Measurements from ENCODE around the gene DHRS7. TPM values are rescaled to one million over a fixed set of nuclear protein-coding genes. Genes with fewer than 3 reads are reported as not detected.

Gene DHRS7
- total RNA-seq: 34.2 TPM
- long read RNA-seq, transcript DHRS7-209 (7 exons, 1,322 nt): major isoform, 75 of 77 reads
- long read RNA-seq, partial matches to known transcripts: 1 of 77 reads
- long read RNA-seq, other reads (novel, unspliced or antisense): 1 of 77 reads

GRCh38 chr14:60164712-60165546 is at the start of gene DHRS7:
Gene DHRS7 (minus strand): TSS chr14:60165398. CDS start chr14:60165309, 89 bp downstream.
- peak; percentile 100 for ATAC-seq
- DNase-seq: peak; percentile 94
- intact Hi-C loops (cut with micrococcal nuclease): no loop called here

- ATAC-seq: no peak
- intact Hi-C loops (cut with micrococcal nuclease): no loop called here
- DNase-seq: no peak
These were observed 49.4 kb upstream of the DHRS7 start for GRCh38 chr14:60214415-60215126.

- ATAC-seq: no peak
- intact Hi-C loops (cut with micrococcal nuclease): no loop called here
- no peak for DNase-seq
These were observed 48.8 kb upstream of the DHRS7 start for GRCh38 chr14:60214003-60214402.

- intact Hi-C loops (cut with micrococcal nuclease): no loop called here
- ATAC-seq: no peak
- DNase-seq: no peak
These were observed 47.5 kb upstream of the DHRS7 start for GRCh38 chr14:60212503-60213371.

GRCh38 chr14:60211153-60211552 is 46.0 kb upstream of the DHRS7 start:
- ATAC-seq: no peak
- no peak for DNase-seq
- intact Hi-C loops (cut with micrococcal nuclease): no loop called here

GRCh38 chr14:60210703-60211102 is 45.5 kb upstream of the DHRS7 start:
- intact Hi-C loops (cut with micrococcal nuclease): no loop called here
- ATAC-seq (no peak), DNase-seq (no peak)

GRCh38 chr14:60206837-60207533 is 41.8 kb upstream of the DHRS7 start:
- DNase-seq (no peak), ATAC-seq (no peak)
- intact Hi-C loops (cut with micrococcal nuclease): no loop called here

GRCh38 chr14:60206249-60206670 is 41.1 kb upstream of the DHRS7 start:
- ATAC-seq: peak; percentile 18
- intact Hi-C loops (cut with micrococcal nuclease): no loop called here
- no peak for DNase-seq

- ATAC-seq (peak; percentile 73), DNase-seq (no peak)
- intact Hi-C loops (cut with micrococcal nuclease): no loop called here
These were observed 39.9 kb upstream of the DHRS7 start for GRCh38 chr14:60204843-60205774.

- intact Hi-C loops (cut with micrococcal nuclease): no loop called here
- ATAC-seq: peak; percentile 48
These were observed 39.1 kb upstream of the DHRS7 start for GRCh38 chr14:60204104-60204842.

GRCh38 chr14:60199321-60199720 is 34.1 kb upstream of the DHRS7 start:
- intact Hi-C loops (cut with micrococcal nuclease): loop anchor here (10.0 kb wide), 1 partner anchor 355 kb away; no protein-coding TSS in a partner anchor
- DNase-seq: no peak
- ATAC-seq: no peak

More at GRCh38 chr14:60204104-60204842, 39.1 kb upstream of the DHRS7 start:
- DNase-seq: no peak

- ATAC-seq (no peak), DNase-seq (no peak)
- intact Hi-C loops (cut with micrococcal nuclease): loop anchor here (10.0 kb wide), 1 partner anchor 357 kb away; no protein-coding TSS in a partner anchor
These were observed 32.6 kb upstream of the DHRS7 start for GRCh38 chr14:60197629-60198303.

- no peak for ATAC-seq
- intact Hi-C loops (cut with micrococcal nuclease): loop anchor here (10.0 kb wide), 1 partner anchor 359 kb away; no protein-coding TSS in a partner anchor
- no peak for DNase-seq
These were observed 31.1 kb upstream of the DHRS7 start for GRCh38 chr14:60196291-60196690.

GRCh38 chr14:60195179-60195810 is 30.1 kb upstream of the DHRS7 start:
- intact Hi-C loops (cut with micrococcal nuclease): loop anchor here (10.0 kb wide), 1 partner anchor 360 kb away; no protein-coding TSS in a partner anchor
- DNase-seq (no peak), ATAC-seq (peak; percentile 71)
